Mononuclear cell (primary cell): Measurements from ENCODE around the gene BTBD9. TPM values are rescaled to one million over a fixed set of nuclear protein-coding genes. Genes with fewer than 3 reads are reported as not detected.

Source experiments
- H3K27me3 ChIP-seq: 2 replicates; pipeline ENCODE4 v1.6.0; 2011; ENCODE audit warnings: low read length, control low read depth; ENCODE audit not compliant: insufficient read depth
- H3K4me1 ChIP-seq: 2 replicates; pipeline ENCODE4 v1.5.1; 2011; ENCODE audit warnings: mild to moderate bottlenecking, low read length, control low read depth; ENCODE audit not compliant: insufficient read depth
- H3K4me3 ChIP-seq: 2 replicates; pipeline ENCODE4 v1.5.1; 2011; ENCODE audit warnings: mild to moderate bottlenecking, low read length, moderate library complexity
- H3K9me3 ChIP-seq: 2 replicates; pipeline ENCODE4 v1.5.1; 2011; ENCODE audit warnings: low read depth, mild to moderate bottlenecking, control low read depth, low read length
- total RNA-seq: library from RNA; depleted of rRNA; stranded (reverse); fragments of >200 nt; gene quantifications from one replicate; pipeline ENCODE4 v1.2.3, GENCODE V29; 2012

BTBD9 gene
- total RNA-seq, 1 donor = 93.7 TPM

GRCh38 chr6:38591439-38591838 is 48.3 kb downstream of the BTBD9 start:
- Histone ChIP-seq H3K4me1 (no peaks in the 10 kb centered on the region), H3K4me3 (no peak overlapping the region), H3K27me3 (no peaks in the 10 kb centered on the region), H3K9me3 (no peaks in the 10 kb centered on the region)

DNA sequence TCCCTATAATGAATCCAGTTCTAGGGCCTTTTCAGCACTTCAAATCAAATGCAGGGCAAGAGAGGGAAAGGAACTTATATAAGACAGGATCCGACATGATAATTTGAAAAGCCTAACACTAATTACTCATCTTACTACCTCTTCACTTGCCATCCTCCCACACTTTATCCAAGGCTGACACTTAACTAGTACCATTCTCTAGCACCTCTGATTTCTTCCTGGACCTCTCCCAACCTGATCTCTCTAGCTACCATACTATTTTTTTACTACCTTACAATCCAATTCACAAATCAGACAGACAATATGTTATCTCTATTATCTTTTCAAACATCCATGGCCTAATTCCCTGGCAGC is 50.4 kb downstream of the BTBD9 start:
- Histone ChIP-seq H3K4me3 (no peak overlapping the region), H3K9me3 (no peaks in the 10 kb centered on the region), H3K27me3 (no peaks in the 10 kb centered on the region), H3K4me1 (no peaks in the 10 kb centered on the region)

DNA sequence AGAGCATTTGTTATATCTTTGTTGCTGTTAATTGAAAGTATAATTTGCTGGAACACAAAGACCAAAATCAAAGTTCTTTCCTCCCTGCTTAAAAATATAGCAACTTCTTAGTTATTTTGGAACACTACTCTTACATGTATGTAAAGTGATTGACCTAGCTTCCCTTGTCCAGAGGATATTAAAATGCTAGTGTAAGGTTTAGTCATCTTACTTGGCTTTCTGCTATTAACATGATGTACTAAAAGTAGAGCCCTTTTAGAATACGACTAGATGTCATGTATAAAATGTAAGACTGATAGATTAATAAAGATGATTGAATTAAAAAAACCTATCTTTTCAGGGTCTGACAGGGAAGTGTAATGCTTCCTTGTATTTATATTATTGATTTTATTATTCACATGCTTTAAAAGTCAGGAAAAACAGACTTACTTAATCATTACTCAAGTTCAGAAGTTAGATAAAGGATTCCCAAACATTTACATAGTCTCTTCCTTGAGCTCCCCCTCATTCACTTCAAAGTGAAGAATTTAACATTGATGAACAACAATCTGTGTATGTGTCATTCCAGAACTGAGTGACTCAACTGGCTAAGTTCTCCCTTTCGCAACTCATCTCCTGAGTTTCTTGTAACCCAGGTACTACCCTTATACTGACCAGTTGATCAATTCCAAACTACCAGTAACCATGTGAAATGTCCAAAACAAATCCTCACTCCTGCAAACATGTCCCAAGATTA is 50.9 kb downstream of the BTBD9 start:
- Histone ChIP-seq H3K4me3 (no peak overlapping the region), H3K4me1 (no peaks in the 10 kb centered on the region), H3K27me3 (no peaks in the 10 kb centered on the region), H3K9me3 (no peaks in the 10 kb centered on the region)

- H3K4me3 ChIP-seq = no peak overlapping the region
- H3K9me3 ChIP-seq = no peaks in the 10 kb centered on the region
- no peaks in the 10 kb centered on the region for H3K27me3 ChIP-seq
- no peaks in the 10 kb centered on the region for H3K4me1 ChIP-seq
These were observed 51.9 kb downstream of the BTBD9 start for GRCh38 chr6:38587766-38588362.

- Histone ChIP-seq H3K4me1 (no peaks in the 10 kb centered on the region), H3K27me3 (no peaks in the 10 kb centered on the region), H3K4me3 (no peak overlapping the region), H3K9me3 (no peaks in the 10 kb centered on the region)
These were observed 52.7 kb downstream of the BTBD9 start for GRCh38 chr6:38586992-38587391.

- H3K9me3 ChIP-seq = no peaks in the 10 kb centered on the region
- no peak overlapping the region for H3K4me3 ChIP-seq
- no peaks in the 10 kb centered on the region for H3K4me1 ChIP-seq
- no peaks in the 10 kb centered on the region for H3K27me3 ChIP-seq
These were observed 55.0 kb downstream of the BTBD9 start for GRCh38 chr6:38584731-38585130.

- no peak overlapping the region for H3K4me3 ChIP-seq
- no peaks in the 10 kb centered on the region for H3K4me1 ChIP-seq
- H3K9me3 ChIP-seq = no peaks in the 10 kb centered on the region
- H3K27me3 ChIP-seq = no peaks in the 10 kb centered on the region
These were observed 56.2 kb downstream of the BTBD9 start for GRCh38 chr6:38583523-38583922.

DNA sequence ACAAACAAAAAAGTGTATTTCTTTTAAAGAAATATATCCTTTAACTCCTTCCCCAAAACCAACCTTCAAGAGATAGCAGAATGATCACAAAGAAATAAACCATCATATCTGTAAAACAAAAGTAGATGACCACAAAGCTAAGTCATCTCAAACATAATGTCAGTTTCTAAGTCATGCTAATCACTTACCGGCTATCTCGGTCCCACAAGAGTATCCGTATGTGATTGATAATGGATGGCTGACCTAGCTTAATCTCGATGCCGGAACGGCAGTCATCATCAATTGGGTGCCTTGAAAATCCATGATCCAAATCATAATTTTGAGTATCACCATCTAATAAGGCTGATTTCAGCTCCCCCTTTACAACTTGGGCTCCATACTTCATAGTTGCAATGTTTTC is 59.7 kb downstream of the BTBD9 start:
- Histone ChIP-seq H3K27me3 (no peaks in the 10 kb centered on the region), H3K4me3 (no peak overlapping the region), H3K4me1 (no peaks in the 10 kb centered on the region), H3K9me3 (no peaks in the 10 kb centered on the region)

GRCh38 chr6:38579010-38579628 is 60.6 kb downstream of the BTBD9 start:
- no peaks in the 10 kb centered on the region for H3K9me3 ChIP-seq

DNA sequence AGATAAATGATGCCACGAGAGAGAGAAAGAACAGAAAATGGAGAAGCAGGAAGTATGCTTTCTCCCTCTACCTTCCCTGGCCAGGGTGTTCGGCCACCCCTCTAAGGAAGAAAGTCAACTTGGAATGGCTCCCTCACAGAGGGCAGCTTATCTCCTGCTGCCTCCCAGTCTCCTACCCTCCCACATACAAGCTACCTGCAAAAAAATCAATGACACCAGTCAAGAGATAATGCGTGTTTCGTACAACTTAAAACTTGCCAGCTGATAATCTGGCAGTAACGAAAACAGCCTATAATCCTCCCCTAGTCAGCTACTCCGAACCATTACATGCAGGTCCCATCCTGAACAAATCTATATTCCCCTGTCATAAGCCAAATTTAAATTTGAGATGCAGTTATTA is 61.7 kb downstream of the BTBD9 start:
- Histone ChIP-seq H3K9me3 (no peaks in the 10 kb centered on the region), H3K4me1 (no peaks in the 10 kb centered on the region), H3K27me3 (no peaks in the 10 kb centered on the region), H3K4me3 (no peak overlapping the region)

More at GRCh38 chr6:38579010-38579628, 60.6 kb downstream of the BTBD9 start:
- no peaks in the 10 kb centered on the region for H3K4me1 ChIP-seq
- no peaks in the 10 kb centered on the region for H3K27me3 ChIP-seq
- no peak overlapping the region for H3K4me3 ChIP-seq

- Histone ChIP-seq H3K4me3 (no peak overlapping the region), H3K27me3 (no peaks in the 10 kb centered on the region), H3K4me1 (no peaks in the 10 kb centered on the region), H3K9me3 (no peaks in the 10 kb centered on the region)
These were observed 62.2 kb downstream of the BTBD9 start for GRCh38 chr6:38577492-38577891.

GRCh38 chr6:38573801-38574395 is 65.8 kb downstream of the BTBD9 start:
- Histone ChIP-seq H3K27me3 (no peaks in the 10 kb centered on the region), H3K4me1 (peaks cover 6% of the 10 kb centered on the region), H3K4me3 (no peak overlapping the region), H3K9me3 (no peaks in the 10 kb centered on the region)

GRCh38 chr6:38572186-38572813 is 67.4 kb downstream of the BTBD9 start:
- Histone ChIP-seq H3K4me1 (peaks cover 6% of the 10 kb centered on the region), H3K9me3 (no peaks in the 10 kb centered on the region), H3K27me3 (no peaks in the 10 kb centered on the region), H3K4me3 (no peak overlapping the region)

GRCh38 chr6:38571721-38572120 is 68.0 kb downstream of the BTBD9 start:
- Histone ChIP-seq H3K27me3 (no peaks in the 10 kb centered on the region), H3K4me3 (no peak overlapping the region), H3K4me1 (peaks cover 6% of the 10 kb centered on the region), H3K9me3 (no peaks in the 10 kb centered on the region)

GRCh38 chr6:38570750-38571149 is 69.0 kb downstream of the BTBD9 start:
- no peaks in the 10 kb centered on the region for H3K9me3 ChIP-seq
- H3K27me3 ChIP-seq = no peaks in the 10 kb centered on the region
- peaks cover 6% of the 10 kb centered on the region for H3K4me1 ChIP-seq
- no peak overlapping the region for H3K4me3 ChIP-seq
